K562 (cell line): ENCODE data around the gene GAK. TPM values are rescaled to one million over a fixed set of nuclear protein-coding genes. Genes with fewer than 3 reads are reported as not detected.

Experiments
- C11orf30 ChIP-seq: fragments of 450-650 bp; IDR thresholded peaks from 2 replicates; pipeline ENCODE4 v1.6.1; 2016; ENCODE audit warnings: low read depth, mild to moderate bottlenecking
- HMGXB4 ChIP-seq: sonication (generic); formaldehyde crosslinking; IDR thresholded peaks from 2 replicates; pipeline ENCODE4 v1.8.1; 2023; ENCODE audit warnings: mild to moderate bottlenecking, missing genetic modification reagents
- HOXB6 ChIP-seq: fragments of 250-450 bp; sonication (Bioruptor Pico); IDR thresholded peaks from 2 replicates; pipeline ENCODE4 v1.5.1; 2022; ENCODE audit warnings: mild to moderate bottlenecking, borderline replicate concordance
- KLF10 ChIP-seq: fragments of 250-450 bp; sonication (Bioruptor Pico); IDR thresholded peaks from 2 replicates; pipeline ENCODE4 v1.6.1; 2021; ENCODE audit warnings: matching md5 sums
- KLF13 ChIP-seq: fragments of 450-650 bp; IDR thresholded peaks from 2 replicates; pipeline ENCODE4 v1.6.1; 2016; ENCODE audit warnings: missing genetic modification characterization, low read depth, mild to moderate bottlenecking, missing compliant biosample characterization, moderate library complexity, borderline replicate concordance
- NFE2 ChIP-seq: IDR thresholded peaks from 2 replicates; pipeline ENCODE4 v1.6.1; 2014; ENCODE audit warnings: antibody characterized with exemption, low read depth
- NR2F6 ChIP-seq: fragments of 450-650 bp; formaldehyde crosslinking; IDR thresholded peaks from 2 replicates; pipeline ENCODE4 v1.4.0; 2020; ENCODE audit warnings: mild to moderate bottlenecking
- TAF15 ChIP-seq: fragments of 200-400 bp; formaldehyde crosslinking; IDR thresholded peaks from 2 replicates; pipeline ENCODE4 v1.6.1; 2017; ENCODE audit warnings: mild to moderate bottlenecking, low read depth, low read length, moderate library complexity
- ZC3H11A ChIP-seq: IDR thresholded peaks from 2 replicates; pipeline ENCODE4 v1.6.1; 2012; ENCODE audit warnings: low read depth, low read length, improper control_type of control experiment
- ZNF354B ChIP-seq: fragments of 250-450 bp; sonication (Bioruptor Pico); IDR thresholded peaks from 2 replicates; pipeline ENCODE4 v1.4.0; 2020
- polyA plus RNA-seq, 8 experiments: library from polyadenylated mRNA; depleted of rRNA in 4 of 8; stranded (reverse) in 5 of 8; unstranded in 3 of 8; fragments of >200 nt; fragmentation: Nextera tagmentation in 2 of 8; fragmentation: Illumina TruSeq in 1 of 8; extraction: Ambion mirVana in 2 of 8; extraction: Trizol in 1 of 8; gene quantifications; 2 replicates each; pipeline versions ENCODE4 v1.2.1 to v1.2.3, GENCODE V29; 2011 to 2014; ENCODE audit warnings: inconsistent platforms in 1 of 8, missing spikeins in 1 of 8
- total RNA-seq, 7 experiments: library from RNA; depleted of rRNA in 6 of 7; stranded (reverse); fragments of >200 nt in 6 of 7; fragmentation: Illumina TruSeq in 2 of 7; extraction: Trizol in 2 of 7; gene quantifications; 2 replicates each; pipeline versions ENCODE4 v1.2.1 to v1.2.3, GENCODE V29; 2011 to 2021; ENCODE audit warnings: low replicate concordance in 1 of 7

Gene GAK
- total and polyA plus RNA-seq, 9 of the 15 experiments (the other 6 are each of a cell fraction or from before 2014, with no cell fraction given) = 1.3 to 102 (median 16.2) TPM

- TF ChIP-seq KLF13 (tag) = no peak
- no peak for TF ChIP-seq TAF15
- no peak for TF ChIP-seq HMGXB4 (CRISPR knock-in tag)
- no peak for TF ChIP-seq ZC3H11A
- no peak for TF ChIP-seq HOXB6 (CRISPR knock-in tag)
- TF ChIP-seq KLF10 (CRISPR knock-in tag) = no peak
- no peak for TF ChIP-seq C11orf30
- no peak for TF ChIP-seq ZNF354B (CRISPR knock-in tag)
- TF ChIP-seq NFE2 = no peak
- no peak for TF ChIP-seq NR2F6 (CRISPR knock-in tag)
These were observed 34.4 kb upstream of the GAK start (continued) for GRCh38 chr4:966266-967112.
